HEK293T (cell line): ENCODE results near the gene CFAP299.

Experiments
- FOXA1 ChIP-seq: fragments of 450-650 bp; IDR thresholded peaks from 2 replicates; pipeline ENCODE4 v1.6.1; 2016; ENCODE audit warnings: mild to moderate bottlenecking
- FOXK2 ChIP-seq: fragments of 450-650 bp; IDR thresholded peaks from 2 replicates; pipeline ENCODE4 v1.6.1; 2016; ENCODE audit warnings: mild to moderate bottlenecking

GRCh38 chr4:80409809-80410208 lies 74.3 kb downstream of the CFAP299 start:
- TF ChIP-seq FOXA1: no peak
- TF ChIP-seq FOXK2: no peak
